ENCODE data around the gene LSM8.
A peak's percentile ranks its signal among the peaks of the same experiment; 100 is the strongest.

Gene LSM8

GRCh38 chr7:118194571-118194970 lies 10.6 kb downstream of the LSM8 start:
- H3K4me3 ChIP-seq (ENCODE audit: low read depth, low read length) = no peak overlapping the region
- CTCF ChIA-PET = interaction anchor here (0.8 to 3.3 kb wide), 9 partner anchors 9 to 479 kb away, joined by 3 to 24 read pairs (median 4); no protein-coding TSS in a partner anchor
- POLR2A ChIA-PET = no interaction called here
- no peak for TF ChIP-seq CTCF (IDR thresholded peaks at IDR 0.05; ENCODE audit: insufficient read depth, low read length, missing control alignments)
- no peak for DNase-seq (ENCODE audit: low read depth, low spot score)

GRCh38 chr7:118195837-118196474 lies 12.0 kb downstream of the LSM8 start:
- no peak overlapping the region for H3K4me3 ChIP-seq (ENCODE audit: low read depth, low read length)
- ChIA-PET CTCF (interaction anchor here (1.0 to 3.3 kb wide), 14 partner anchors 9 to 817 kb away, joined by 3 to 28 read pairs (median 4); no protein-coding TSS in a partner anchor), POLR2A (no interaction called here)
- peak; percentile 52 for TF ChIP-seq CTCF (IDR thresholded peaks at IDR 0.05; ENCODE audit: insufficient read depth, low read length, missing control alignments)
- DNase-seq (ENCODE audit: low read depth, low spot score) = no peak

- no peak for TF ChIP-seq CTCF (IDR thresholded peaks at IDR 0.05; ENCODE audit: insufficient read depth, low read length, missing control alignments)
- DNase-seq (ENCODE audit: low read depth, low spot score) = no peak
- CTCF ChIA-PET = no interaction called here
- no peak overlapping the region for H3K4me3 ChIP-seq (ENCODE audit: low read depth, low read length)
- POLR2A ChIA-PET = no interaction called here
Measured at GRCh38 chr7:118202061-118202460, 18.1 kb downstream of the LSM8 start.

GRCh38 chr7:118214051-118214832 lies 30.3 kb downstream of the LSM8 start:
- peak overlapping the region; percentile 78 for H3K4me3 ChIP-seq (ENCODE audit: low read depth, low read length)
- peak; percentile 2 for DNase-seq (ENCODE audit: low read depth, low spot score)
- POLR2A ChIA-PET = no interaction called here
- CTCF ChIA-PET = interaction anchor here (0.7 to 1.5 kb wide), 2 partner anchors 18 to 19 kb away, joined by 3 to 6 read pairs; no protein-coding TSS in a partner anchor
- no peak for TF ChIP-seq CTCF (IDR thresholded peaks at IDR 0.05; ENCODE audit: insufficient read depth, low read length, missing control alignments)

- no peak for TF ChIP-seq CTCF (IDR thresholded peaks at IDR 0.05; ENCODE audit: insufficient read depth, low read length, missing control alignments)
- CTCF ChIA-PET = interaction anchor here (1.5 kb wide), 1 partner anchor 18 kb away, joined by 6 read pairs; no protein-coding TSS in a partner anchor
- DNase-seq (ENCODE audit: low read depth, low spot score) = no peak
- H3K4me3 ChIP-seq (ENCODE audit: low read depth, low read length) = peak overlapping the region; percentile 78
- POLR2A ChIA-PET = no interaction called here
Measured at GRCh38 chr7:118214833-118215182, 30.8 kb downstream of the LSM8 start.

- no peak for TF ChIP-seq CTCF (IDR thresholded peaks at IDR 0.05; ENCODE audit: insufficient read depth, low read length, missing control alignments)
- ChIA-PET CTCF (no interaction called here), POLR2A (no interaction called here)
- no peak for DNase-seq (ENCODE audit: low read depth, low spot score)
- H3K4me3 ChIP-seq (ENCODE audit: low read depth, low read length) = no peak overlapping the region
Measured at GRCh38 chr7:118217210-118217619, 33.3 kb downstream of the LSM8 start.

All from AG04449 (cell line).